ENCODE results near the gene ARL17B. TPM values are rescaled to one million over a fixed set of nuclear protein-coding genes. Genes with fewer than 3 reads are reported as not detected.
"Not testable (repeated sequence)": the region's sequence is repeated elsewhere in the genome, so short reads cannot be mapped to it uniquely, and the experiment has no call there.

The ARL17B gene
- total RNA-seq, result 10 to 100 TPM; 21.9 to 22.6 TPM

- peak; percentile 96 for DNase-seq
- H3K4me3 Mint-ChIP-seq; POLR2A ChIA-PET; CTCF ChIA-PET; H3K27me3 Mint-ChIP-seq; H3K9me3 Mint-ChIP-seq; H3K36me3 Mint-ChIP-seq (ENCODE audit: low read depth); H3K27ac Mint-ChIP-seq; H3K4me1 Mint-ChIP-seq: not testable (repeated sequence)
Observed at GRCh38 chr17:46361755-46362154, at the start of gene ARL17B. TSS of gene ARL17B (minus strand) at chr17:46361766. CDS start at chr17:46358397, 3,369 bp downstream.

GRCh38 chr17:46409864-46410263, 48.3 kb upstream of the ARL17B start:
- POLR2A ChIA-PET; H3K9me3 Mint-ChIP-seq; H3K27me3 Mint-ChIP-seq; DNase-seq; H3K4me3 Mint-ChIP-seq; H3K36me3 Mint-ChIP-seq (ENCODE audit: low read depth); H3K27ac Mint-ChIP-seq; H3K4me1 Mint-ChIP-seq; CTCF ChIA-PET: not testable (repeated sequence)

- H3K27me3 Mint-ChIP-seq; DNase-seq; H3K27ac Mint-ChIP-seq; H3K4me1 Mint-ChIP-seq; POLR2A ChIA-PET; CTCF ChIA-PET; H3K36me3 Mint-ChIP-seq (ENCODE audit: low read depth); H3K4me3 Mint-ChIP-seq; H3K9me3 Mint-ChIP-seq: not testable (repeated sequence)
Observed at GRCh38 chr17:46407155-46407554, 45.6 kb upstream of the ARL17B start.

GRCh38 chr17:46401033-46401787, 39.6 kb upstream of the ARL17B start:
- H3K9me3 Mint-ChIP-seq; H3K4me1 Mint-ChIP-seq; CTCF ChIA-PET; DNase-seq; H3K4me3 Mint-ChIP-seq; POLR2A ChIA-PET; H3K27me3 Mint-ChIP-seq; H3K27ac Mint-ChIP-seq; H3K36me3 Mint-ChIP-seq (ENCODE audit: low read depth): not testable (repeated sequence)

GRCh38 chr17:46400543-46400942, 39.0 kb upstream of the ARL17B start:
- H3K9me3 Mint-ChIP-seq; H3K27me3 Mint-ChIP-seq; H3K27ac Mint-ChIP-seq; DNase-seq; H3K4me3 Mint-ChIP-seq; H3K36me3 Mint-ChIP-seq (ENCODE audit: low read depth); POLR2A ChIA-PET; H3K4me1 Mint-ChIP-seq; CTCF ChIA-PET: not testable (repeated sequence)

- H3K4me3 Mint-ChIP-seq; H3K27ac Mint-ChIP-seq; H3K36me3 Mint-ChIP-seq (ENCODE audit: low read depth); DNase-seq; POLR2A ChIA-PET; H3K4me1 Mint-ChIP-seq; CTCF ChIA-PET; H3K9me3 Mint-ChIP-seq; H3K27me3 Mint-ChIP-seq: not testable (repeated sequence)
Observed at GRCh38 chr17:46399993-46400392, 38.4 kb upstream of the ARL17B start.

- H3K9me3 Mint-ChIP-seq; H3K4me1 Mint-ChIP-seq; H3K36me3 Mint-ChIP-seq (ENCODE audit: low read depth); DNase-seq; H3K27me3 Mint-ChIP-seq; H3K4me3 Mint-ChIP-seq; CTCF ChIA-PET; H3K27ac Mint-ChIP-seq; POLR2A ChIA-PET: not testable (repeated sequence)
Observed at GRCh38 chr17:46396292-46396691, 34.7 kb upstream of the ARL17B start.

GRCh38 chr17:46393702-46394101, 32.1 kb upstream of the ARL17B start:
- H3K4me3 Mint-ChIP-seq; DNase-seq; H3K27ac Mint-ChIP-seq; H3K9me3 Mint-ChIP-seq; H3K27me3 Mint-ChIP-seq; POLR2A ChIA-PET; H3K36me3 Mint-ChIP-seq (ENCODE audit: low read depth); CTCF ChIA-PET; H3K4me1 Mint-ChIP-seq: not testable (repeated sequence)

GRCh38 chr17:46385491-46385890, 23.9 kb upstream of the ARL17B start:
- H3K27me3 Mint-ChIP-seq, CTCF ChIA-PET, H3K27ac Mint-ChIP-seq: not testable (repeated sequence)

GRCh38 chr17:46383118-46383517, 21.6 kb upstream of the ARL17B start:
- H3K4me1 Mint-ChIP-seq; CTCF ChIA-PET; H3K4me3 Mint-ChIP-seq; H3K36me3 Mint-ChIP-seq (ENCODE audit: low read depth); POLR2A ChIA-PET; DNase-seq; H3K9me3 Mint-ChIP-seq; H3K27ac Mint-ChIP-seq; H3K27me3 Mint-ChIP-seq: not testable (repeated sequence)

More at GRCh38 chr17:46385491-46385890, 23.9 kb upstream of the ARL17B start:
- H3K4me1 Mint-ChIP-seq; DNase-seq; H3K36me3 Mint-ChIP-seq (ENCODE audit: low read depth); POLR2A ChIA-PET; H3K9me3 Mint-ChIP-seq; H3K4me3 Mint-ChIP-seq: not testable (repeated sequence)

- H3K9me3 Mint-ChIP-seq; DNase-seq; POLR2A ChIA-PET; H3K27me3 Mint-ChIP-seq; CTCF ChIA-PET; H3K36me3 Mint-ChIP-seq (ENCODE audit: low read depth); H3K4me3 Mint-ChIP-seq; H3K4me1 Mint-ChIP-seq; H3K27ac Mint-ChIP-seq: not testable (repeated sequence)
Observed at GRCh38 chr17:46373418-46373817, 11.9 kb upstream of the ARL17B start.

- CTCF ChIA-PET; H3K27ac Mint-ChIP-seq; POLR2A ChIA-PET; H3K4me3 Mint-ChIP-seq; H3K4me1 Mint-ChIP-seq; DNase-seq; H3K9me3 Mint-ChIP-seq; H3K27me3 Mint-ChIP-seq; H3K36me3 Mint-ChIP-seq (ENCODE audit: low read depth): not testable (repeated sequence)
Observed at GRCh38 chr17:46372236-46373229, 11.0 kb upstream of the ARL17B start.

- POLR2A ChIA-PET; H3K36me3 Mint-ChIP-seq (ENCODE audit: low read depth); H3K4me3 Mint-ChIP-seq; H3K27ac Mint-ChIP-seq; H3K27me3 Mint-ChIP-seq; H3K4me1 Mint-ChIP-seq; CTCF ChIA-PET; H3K9me3 Mint-ChIP-seq; DNase-seq: not testable (repeated sequence)
Observed at GRCh38 chr17:46367520-46367919, 6.0 kb upstream of the ARL17B start.

Data from activated CD4-positive, alpha-beta memory T cell treated with anti-CD3 and anti-CD28 coated beads, Interleukin-2, amount 10 ng/mL, durations not matched to agents 7 days and 5 days (primary cell).